Panc1 (cell line): Measurements from ENCODE around the gene SLC49A4. TPM values are rescaled to one million over a fixed set of nuclear protein-coding genes. Genes with fewer than 3 reads are reported as not detected.
A peak's percentile ranks its signal among the peaks of the same experiment; 100 is the strongest.

Experiments
- ATAC-seq: fragments of 200-7000 bp; cut with Tn5 transposase; 2 replicates; pipeline ENCODE4 v1.9.1; 2020; ENCODE audit warnings: mild to moderate bottlenecking, moderate library complexity
- BruUV-seq: library from RNA; stranded (reverse); fragments of 400-500 nt; replicated peaks from 2 replicates; lab custom pipeline; 2021; lab: Mats Ljungman, UMichigan
- CTCF ChIA-PET: fragments of 300-600 bp; sonication (Branson Sonifier 250); formaldehyde crosslinking; loops from one replicate; lab custom pipeline; 2022; ENCODE audit warnings: antibody characterized with exemption; lab: Charles Lee
- POLR2A ChIA-PET: fragments of 300-600 bp; sonication (Branson Sonifier 250); formaldehyde crosslinking; loops from one replicate; lab custom pipeline; 2022; ENCODE audit warnings: antibody characterized with exemption; lab: Charles Lee
- DNase-seq: peaks from one replicate; pipeline ENCODE4 v3.0.0-alpha.2; 2010; ENCODE audit warnings: low read depth, low spot score
- H3K27ac ChIP-seq: 2 replicates; pipeline ENCODE4 v1.5.1; 2011; ENCODE audit warnings: mild to moderate bottlenecking, low read length, inconsistent platforms
- H3K27me3 ChIP-seq: fragments of 200-500 bp; sonication (Bioruptor generic); 2 replicates; pipeline ENCODE4 v1.6.0; 2014; ENCODE audit warnings: low read length, inconsistent platforms; ENCODE audit not compliant: control insufficient read depth, insufficient read depth
- H3K36me3 ChIP-seq: fragments of 200-500 bp; sonication (Bioruptor generic); 2 replicates; pipeline ENCODE4 v1.5.1; 2014; ENCODE audit warnings: inconsistent platforms, mild to moderate bottlenecking, low read length, moderate library complexity; ENCODE audit not compliant: control insufficient read depth, insufficient read depth
- H3K4me1 ChIP-seq: 2 replicates; pipeline ENCODE4 v1.5.1; 2011; ENCODE audit warnings: inconsistent platforms, mild to moderate bottlenecking, low read length, moderate library complexity; ENCODE audit not compliant: control insufficient read depth, insufficient read depth
- H3K4me3 ChIP-seq, 2 experiments: 2 replicates each; pipeline ENCODE4 v1.5.1; 2011 to 2012; ENCODE audit warnings: low read depth in 2 of 2, low read length in 2 of 2, mild to moderate bottlenecking in 2 of 2, inconsistent platforms in 1 of 2, moderate library complexity in 1 of 2
- H3K9me3 ChIP-seq: fragments of 200-500 bp; sonication (Bioruptor generic); 2 replicates; pipeline ENCODE4 v1.5.1; 2014; ENCODE audit warnings: low read depth, mild to moderate bottlenecking, inconsistent platforms, low read length, moderate library complexity; ENCODE audit not compliant: control insufficient read depth, insufficient read depth
- POLR2AphosphoS5 ChIP-seq: IDR thresholded peaks from 2 replicates; pipeline ENCODE4 v1.6.1; 2012; ENCODE audit warnings: mild to moderate bottlenecking, low read depth, low read length, moderate library complexity
- SIN3A ChIP-seq: IDR thresholded peaks from 2 replicates; pipeline ENCODE4 v1.6.1; 2012; ENCODE audit warnings: low read depth, mild to moderate bottlenecking, low read length, moderate library complexity, borderline replicate concordance; ENCODE audit not compliant: insufficient read depth
- TCF7L2 ChIP-seq: IDR thresholded peaks from 2 replicates; pipeline ENCODE4 v1.6.1; 2011; ENCODE audit warnings: mild to moderate bottlenecking, low read depth, low read length, inconsistent platforms
- in situ Hi-C: cut with HindIII; loops from 2 replicates; pipeline ENCODE4 v1.10.0; 2016; ENCODE audit warnings: low sequenced_read_pairs, low pct_unique_long_range_greater_than_20kb
- intact Hi-C: fragments of 100-400 bp; cut with micrococcal nuclease; formaldehyde crosslinking; loops from one replicate; pipeline ENCODE4 v1.10.0; 2022; ENCODE audit not compliant: unreplicated experiment
- total RNA-seq: library from RNA; stranded (reverse); gene quantifications from one replicate; pipeline ENCODE4 v1.2.1, GENCODE V29; 2021; ENCODE audit not compliant: unreplicated experiment
- TF ChIP-seq, protein P1 (sequence below), 2 experiments: IDR thresholded peaks; 2 replicates each; pipeline ENCODE4 v1.6.1; 2011 to 2012; ENCODE audit warnings: low read depth in 2 of 2, control low read depth in 1 of 2, low read length in 1 of 2, mild to moderate bottlenecking in 1 of 2, moderate library complexity in 1 of 2; ENCODE audit not compliant: insufficient read depth in 1 of 2
- TF ChIP-seq, protein P2 (sequence below): fragments of 450-650 bp; IDR thresholded peaks from 2 replicates; pipeline ENCODE4 v1.5.1; 2017; ENCODE audit warnings: mild to moderate bottlenecking

SLC49A4 gene
- total RNA-seq, 1 experiment from 2014 or later: 15.9 TPM

DNA sequence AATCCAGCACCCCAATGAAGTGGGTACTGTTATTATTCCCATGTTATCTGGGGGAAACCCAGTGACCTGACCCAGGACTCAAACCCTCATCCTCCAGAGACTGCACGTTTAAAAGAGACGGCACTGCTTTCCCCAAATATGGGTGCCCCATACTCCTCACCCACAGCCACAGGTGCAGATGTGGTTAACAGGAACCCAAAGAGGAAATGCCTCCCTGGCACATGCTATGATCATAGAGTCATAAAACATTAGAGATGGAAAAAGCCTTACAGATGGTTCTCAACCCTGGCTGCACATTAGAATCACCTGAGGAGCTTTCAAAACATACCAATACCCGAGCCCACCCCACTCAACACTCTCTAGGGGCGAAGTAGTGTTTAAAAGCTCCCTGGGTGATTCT lies 121.2 kb downstream of the SLC49A4 start:
- TF ChIP-seq, protein P1, sequence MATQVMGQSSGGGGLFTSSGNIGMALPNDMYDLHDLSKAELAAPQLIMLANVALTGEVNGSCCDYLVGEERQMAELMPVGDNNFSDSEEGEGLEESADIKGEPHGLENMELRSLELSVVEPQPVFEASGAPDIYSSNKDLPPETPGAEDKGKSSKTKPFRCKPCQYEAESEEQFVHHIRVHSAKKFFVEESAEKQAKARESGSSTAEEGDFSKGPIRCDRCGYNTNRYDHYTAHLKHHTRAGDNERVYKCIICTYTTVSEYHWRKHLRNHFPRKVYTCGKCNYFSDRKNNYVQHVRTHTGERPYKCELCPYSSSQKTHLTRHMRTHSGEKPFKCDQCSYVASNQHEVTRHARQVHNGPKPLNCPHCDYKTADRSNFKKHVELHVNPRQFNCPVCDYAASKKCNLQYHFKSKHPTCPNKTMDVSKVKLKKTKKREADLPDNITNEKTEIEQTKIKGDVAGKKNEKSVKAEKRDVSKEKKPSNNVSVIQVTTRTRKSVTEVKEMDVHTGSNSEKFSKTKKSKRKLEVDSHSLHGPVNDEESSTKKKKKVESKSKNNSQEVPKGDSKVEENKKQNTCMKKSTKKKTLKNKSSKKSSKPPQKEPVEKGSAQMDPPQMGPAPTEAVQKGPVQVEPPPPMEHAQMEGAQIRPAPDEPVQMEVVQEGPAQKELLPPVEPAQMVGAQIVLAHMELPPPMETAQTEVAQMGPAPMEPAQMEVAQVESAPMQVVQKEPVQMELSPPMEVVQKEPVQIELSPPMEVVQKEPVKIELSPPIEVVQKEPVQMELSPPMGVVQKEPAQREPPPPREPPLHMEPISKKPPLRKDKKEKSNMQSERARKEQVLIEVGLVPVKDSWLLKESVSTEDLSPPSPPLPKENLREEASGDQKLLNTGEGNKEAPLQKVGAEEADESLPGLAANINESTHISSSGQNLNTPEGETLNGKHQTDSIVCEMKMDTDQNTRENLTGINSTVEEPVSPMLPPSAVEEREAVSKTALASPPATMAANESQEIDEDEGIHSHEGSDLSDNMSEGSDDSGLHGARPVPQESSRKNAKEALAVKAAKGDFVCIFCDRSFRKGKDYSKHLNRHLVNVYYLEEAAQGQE (IDR thresholded peaks at IDR 0.05; ENCODE audit: insufficient read depth in 1 of 2, low read depth in 2 of 2, low read length in 1 of 2): no peak
- TF ChIP-seq SIN3A (no peak), TCF7L2 (no peak), POLR2AphosphoS5 (no peak)
- TF ChIP-seq, protein P2, sequence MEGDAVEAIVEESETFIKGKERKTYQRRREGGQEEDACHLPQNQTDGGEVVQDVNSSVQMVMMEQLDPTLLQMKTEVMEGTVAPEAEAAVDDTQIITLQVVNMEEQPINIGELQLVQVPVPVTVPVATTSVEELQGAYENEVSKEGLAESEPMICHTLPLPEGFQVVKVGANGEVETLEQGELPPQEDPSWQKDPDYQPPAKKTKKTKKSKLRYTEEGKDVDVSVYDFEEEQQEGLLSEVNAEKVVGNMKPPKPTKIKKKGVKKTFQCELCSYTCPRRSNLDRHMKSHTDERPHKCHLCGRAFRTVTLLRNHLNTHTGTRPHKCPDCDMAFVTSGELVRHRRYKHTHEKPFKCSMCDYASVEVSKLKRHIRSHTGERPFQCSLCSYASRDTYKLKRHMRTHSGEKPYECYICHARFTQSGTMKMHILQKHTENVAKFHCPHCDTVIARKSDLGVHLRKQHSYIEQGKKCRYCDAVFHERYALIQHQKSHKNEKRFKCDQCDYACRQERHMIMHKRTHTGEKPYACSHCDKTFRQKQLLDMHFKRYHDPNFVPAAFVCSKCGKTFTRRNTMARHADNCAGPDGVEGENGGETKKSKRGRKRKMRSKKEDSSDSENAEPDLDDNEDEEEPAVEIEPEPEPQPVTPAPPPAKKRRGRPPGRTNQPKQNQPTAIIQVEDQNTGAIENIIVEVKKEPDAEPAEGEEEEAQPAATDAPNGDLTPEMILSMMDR: no peak
- Histone ChIP-seq H3K36me3 (no peaks in the 10 kb centered on the region), H3K4me1 (no peaks in the 10 kb centered on the region), H3K4me3 (no peak overlapping the region), H3K27ac (no peak overlapping the region), H3K27me3 (peaks cover 13% of the 10 kb centered on the region), H3K9me3 (no peaks in the 10 kb centered on the region)
- ATAC-seq (no peak), DNase-seq (no peak)
- intact Hi-C loops (no loop called here), in situ Hi-C loops (no loop called here)
- ChIA-PET CTCF (no interaction called here), POLR2A (no interaction called here)
- no TSS peak for BruUV-seq

- Histone ChIP-seq H3K27me3 (peaks cover 18% of the 10 kb centered on the region), H3K9me3 (no peaks in the 10 kb centered on the region), H3K4me1 (no peaks in the 10 kb centered on the region; the same call in 1 of the 2 replicates), H3K4me3 (no peak overlapping the region), H3K27ac (no peak overlapping the region), H3K36me3 (no peaks in the 10 kb centered on the region)
- DNase-seq: no peak
- CTCF ChIA-PET: no interaction called here
- in situ Hi-C loops (no loop called here), intact Hi-C loops (no loop called here)
- TF ChIP-seq POLR2AphosphoS5: no peak
- TF ChIP-seq, protein P1 (IDR thresholded peaks at IDR 0.05; ENCODE audit: insufficient read depth in 1 of 2, low read depth in 2 of 2, low read length in 1 of 2): peak; percentile 49 to 69; a peak in 2 of 4 replicates
- no peak for ATAC-seq
- POLR2A ChIA-PET: no interaction called here
- no TSS peak for BruUV-seq
Measured at GRCh38 chr3:122916580-122916979, 121.7 kb downstream of the SLC49A4 start.
